Heart left ventricle (tissue), 16 donors: ENCODE data around the gene MGAM2. TPM values are rescaled to one million over a fixed set of nuclear protein-coding genes. Genes with fewer than 3 reads are reported as not detected.
A peak's percentile ranks its signal among the peaks of the same experiment; 100 is the strongest.

Source experiments
- ATAC-seq, 4 donors: fragments of 200-7000 bp; cut with Tn5 transposase; one replicate each; pipeline ENCODE4 v1.9.1; 2020 to 2022; ENCODE audit warnings: moderate library complexity in 4 of 4, mild to moderate bottlenecking in 3 of 4, moderate number of reproducible peaks in 1 of 4
- DNase-seq, 5 donors: peaks; one replicate each; pipeline ENCODE4 v3.0.0-alpha.2; 2020
- H3K27ac ChIP-seq, 12 donors: fragments of 200-600 bp; sonication (generic) in 4 of 12; one replicate each; pipeline versions ENCODE4 v1.5.0 to v1.8.0; 2016 to 2022; ENCODE audit warnings: mild to moderate bottlenecking in 2 of 12
- H3K27me3 ChIP-seq, 9 donors: fragments of 200-600 bp; sonication (generic) in 2 of 9; one replicate each; pipeline versions ENCODE4 v1.5.1 to v1.8.0; 2016 to 2022; ENCODE audit warnings: mild to moderate bottlenecking in 3 of 9
- H3K36me3 ChIP-seq, 9 donors: fragments of 200-600 bp; sonication (generic) in 2 of 9; one replicate each; pipeline versions ENCODE4 v1.5.0 to v1.8.0; 2018 to 2022; ENCODE audit warnings: mild to moderate bottlenecking in 2 of 9
- H3K4me1 ChIP-seq, 12 donors: fragments of 200-600 bp; sonication (generic) in 4 of 12; one replicate each; pipeline versions ENCODE4 v1.5.0 to v1.8.0; 2016 to 2022; ENCODE audit warnings: mild to moderate bottlenecking in 3 of 12
- H3K4me3 ChIP-seq, 12 donors: fragments of 200-600 bp; sonication (generic) in 4 of 12; one replicate each; pipeline versions ENCODE4 v1.5.0 to v1.8.0; 2017 to 2022; ENCODE audit warnings: mild to moderate bottlenecking in 9 of 12, moderate library complexity in 4 of 12
- H3K9me3 ChIP-seq, 12 donors: fragments of 200-600 bp; sonication (generic) in 4 of 12; one replicate each; pipeline versions ENCODE4 v1.5.0 to v1.8.0; 2016 to 2022; ENCODE audit warnings: mild to moderate bottlenecking in 1 of 12
- POLR2A ChIP-seq, 2 donors: fragments of 450-650 bp; IDR thresholded peaks; one replicate each; pipeline ENCODE4 v1.6.1; 2017; ENCODE audit warnings: antibody characterized with exemption in 2 of 2, mild to moderate bottlenecking in 2 of 2, moderate library complexity in 2 of 2
- WGBS, 4 donors: extraction: QIAGEN DNeasy Blood & Tissue Kit in 2 of 4; methylation state at CpG; one replicate each; pipeline versions ENCODE4 v1.1.5 to v1.1.7; 2013 to 2018; 5-methylcytosine and 5-hydroxymethylcytosine counted together
- intact Hi-C, 10 donors: fragments of 100-400 bp; cut with DNase I; formaldehyde crosslinking; loops; one replicate each; pipeline versions ENCODE4 v1.11.1 to v1.14.2; 2022
- polyA plus RNA-seq, 2 donors: library from polyadenylated mRNA; stranded (reverse); fragments of 200-250 nt; gene quantifications; one replicate each; pipeline ENCODE4 v1.2.3, GENCODE V29; 2013
- total RNA-seq, 9 donors: library from RNA; depleted of rRNA in 2 of 9; stranded (reverse); fragments of >200 nt in 2 of 9; fragmentation: NEBNext Ultra II Directional in 3 of 9; extraction: Animal tissue kit (Norgen Biotek cat#: 25700) in 3 of 9; gene quantifications; one replicate each; pipeline versions ENCODE4 v1.1.0 to v1.2.4, GENCODE V29; 2016 to 2023
- TF ChIP-seq, protein P1 (sequence below), 12 donors: fragments of 200-600 bp; sonication (generic) in 4 of 12; IDR thresholded peaks; one replicate each; pipeline versions ENCODE4 v1.5.0 to v1.8.0; 2018 to 2022; ENCODE audit warnings: antibody characterized with exemption in 12 of 12, mild to moderate bottlenecking in 5 of 12
- donor health status: ischemic (EF 13 %, LVEDD 7.1; RV severe dilation, severe dysfunction).
- donor health status: healthy with polysubstance abuse.
- donor health status: DM: no; HTN: yes; CAD: no.
- donor health status: DM: no; HTN: no; CAD: no.
- donor health status: ischemic (EF 25% LVEDD 6.9; RV normal size, moderate dysfunction).
- donor health status: ischemic (EF 25% LVEDD 5.7; RV mildly dilated, moderate dysfunction).
- donor health status: healthy.
- donor health status: DM: yes; HTN: yes; CAD: no.
- donor health status: ischemic (EF 35%, LVEDD 5.7; RV mildly dilated, moderate dysfunction).
- donor health status: nonischemic (EF 11% LVEDD 7.7; RV severe dilation, severe dysfunction).
- donor health status: DM: yes; HTN: yes; CAD: no.
- donor health status: PGD.
- donor health status: ischemic (EF 29% LVEDD 5.4; RV normal size, mild dysfunction).
- donor health status: nonischemic (EF 23%, LVEDD 6.1; RV moderate dilation, normal function).

The MGAM2 gene
- total and polyA plus RNA-seq, 11 donors, result 0.01 to 0.13 (median 0.07) TPM; not detected in 4

DNA sequence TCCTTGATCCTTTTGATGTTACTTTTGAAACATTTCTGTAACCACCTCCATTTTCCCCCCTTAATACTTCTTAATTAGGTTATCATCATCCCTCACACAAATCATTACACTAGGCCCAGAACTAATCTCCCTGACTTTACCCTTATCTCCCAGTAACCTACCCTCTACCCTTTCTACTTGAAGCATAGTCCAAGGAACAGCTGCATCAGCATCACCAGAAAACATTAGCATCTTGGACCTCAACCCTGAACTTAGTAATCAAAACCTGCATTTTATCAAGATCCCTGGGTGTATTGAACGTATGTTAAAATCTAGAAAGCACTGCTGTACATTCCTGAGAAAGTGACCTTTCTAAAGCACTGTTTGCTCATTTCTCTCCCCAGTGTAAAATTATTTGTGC lies 38.8 kb downstream of the MGAM2 start:
- intact Hi-C loops, result no loop called here
- DNase-seq, result no peak
- WGBS, 4 donors, result 48 to 73% (median 61%) methylated on average over 1 of the region's 1 CpG

GRCh38 chr7:142150869-142151268 lies 39.4 kb downstream of the MGAM2 start:
- TF ChIP-seq POLR2A (IDR thresholded peaks at IDR 0.05), result no peak
- TF ChIP-seq, protein P1, sequence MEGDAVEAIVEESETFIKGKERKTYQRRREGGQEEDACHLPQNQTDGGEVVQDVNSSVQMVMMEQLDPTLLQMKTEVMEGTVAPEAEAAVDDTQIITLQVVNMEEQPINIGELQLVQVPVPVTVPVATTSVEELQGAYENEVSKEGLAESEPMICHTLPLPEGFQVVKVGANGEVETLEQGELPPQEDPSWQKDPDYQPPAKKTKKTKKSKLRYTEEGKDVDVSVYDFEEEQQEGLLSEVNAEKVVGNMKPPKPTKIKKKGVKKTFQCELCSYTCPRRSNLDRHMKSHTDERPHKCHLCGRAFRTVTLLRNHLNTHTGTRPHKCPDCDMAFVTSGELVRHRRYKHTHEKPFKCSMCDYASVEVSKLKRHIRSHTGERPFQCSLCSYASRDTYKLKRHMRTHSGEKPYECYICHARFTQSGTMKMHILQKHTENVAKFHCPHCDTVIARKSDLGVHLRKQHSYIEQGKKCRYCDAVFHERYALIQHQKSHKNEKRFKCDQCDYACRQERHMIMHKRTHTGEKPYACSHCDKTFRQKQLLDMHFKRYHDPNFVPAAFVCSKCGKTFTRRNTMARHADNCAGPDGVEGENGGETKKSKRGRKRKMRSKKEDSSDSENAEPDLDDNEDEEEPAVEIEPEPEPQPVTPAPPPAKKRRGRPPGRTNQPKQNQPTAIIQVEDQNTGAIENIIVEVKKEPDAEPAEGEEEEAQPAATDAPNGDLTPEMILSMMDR (IDR thresholded peaks at IDR 0.05), result no peak
- intact Hi-C loops, result no loop called here
- H3K36me3 ChIP-seq, result no peaks in the 10 kb centered on the region
- no peaks in the 10 kb centered on the region for H3K27me3 ChIP-seq
- 74 to 87% (median 79%) methylated on average over 2 of the region's 2 CpGs for WGBS, 4 donors
- H3K4me3 ChIP-seq, result no peak overlapping the region
- no peaks in the 10 kb centered on the region for H3K9me3 ChIP-seq
- no peak for DNase-seq
- no peak for ATAC-seq
- no peaks in the 10 kb centered on the region for H3K4me1 ChIP-seq
- H3K27ac ChIP-seq, result no peak overlapping the region

More for the DNA sequence above, 38.8 kb downstream of the MGAM2 start:
- no peaks in the 10 kb centered on the region for H3K9me3 ChIP-seq
- no peaks in the 10 kb centered on the region for H3K27me3 ChIP-seq
- H3K36me3 ChIP-seq, result no peaks in the 10 kb centered on the region
- no peaks in the 10 kb centered on the region for H3K4me1 ChIP-seq
- H3K27ac ChIP-seq, result no peak overlapping the region
- H3K4me3 ChIP-seq, result no peak overlapping the region
- ATAC-seq, result no peak
- no peak for TF ChIP-seq POLR2A (IDR thresholded peaks at IDR 0.05)
- TF ChIP-seq, protein P1 (IDR thresholded peaks at IDR 0.05), result no peak

DNA sequence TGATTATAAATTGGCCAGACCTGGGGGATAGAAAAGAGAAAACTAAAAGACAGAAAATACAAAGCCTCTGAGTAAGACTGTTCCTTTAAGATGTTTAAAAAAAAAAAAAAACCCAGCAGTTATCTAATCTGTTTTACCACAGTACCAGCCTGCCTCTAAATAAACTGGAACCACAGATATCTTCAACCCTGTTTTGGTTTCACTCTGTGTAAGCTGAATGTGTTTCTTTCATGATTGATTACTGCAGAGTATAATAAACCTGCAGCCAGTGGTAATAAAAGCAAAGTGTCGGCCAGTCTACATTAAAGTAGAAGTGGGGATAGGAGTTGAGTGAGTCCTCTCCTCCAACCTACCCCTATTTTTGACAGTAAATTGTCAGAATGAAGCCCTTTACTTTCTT lies 40.6 kb downstream of the MGAM2 start:
- Histone ChIP-seq H3K4me1 (no peaks in the 10 kb centered on the region), H3K36me3 (no peaks in the 10 kb centered on the region), H3K4me3 (no peak overlapping the region), H3K27me3 (no peaks in the 10 kb centered on the region), H3K27ac (no peak overlapping the region), H3K9me3 (no peaks in the 10 kb centered on the region)
- intact Hi-C loops, result no loop called here
- ATAC-seq (no peak), DNase-seq (no peak)
- TF ChIP-seq, protein P1 (IDR thresholded peaks at IDR 0.05), result no peak
- TF ChIP-seq POLR2A (IDR thresholded peaks at IDR 0.05), result no peak
- WGBS, 4 donors, result 36 to 52% (median 46%) methylated on average over 1 of the region's 1 CpG

GRCh38 chr7:142153400-142153799 lies 41.9 kb downstream of the MGAM2 start:
- Histone ChIP-seq H3K9me3 (no peaks in the 10 kb centered on the region), H3K36me3 (no peaks in the 10 kb centered on the region), H3K27ac (no peak overlapping the region), H3K27me3 (no peaks in the 10 kb centered on the region), H3K4me1 (no peaks in the 10 kb centered on the region), H3K4me3 (no peak overlapping the region)
- ATAC-seq (no peak), DNase-seq (no peak)
- WGBS, 4 donors, result 77 to 83% (median 81%) methylated on average over 4 of the region's 4 CpGs
- no peak for TF ChIP-seq POLR2A (IDR thresholded peaks at IDR 0.05)
- TF ChIP-seq, protein P1 (IDR thresholded peaks at IDR 0.05), result peak in 1 of 12 donors; percentile 6
- intact Hi-C loops, result no loop called here
